HepG2 (cell line): ENCODE measurements around the gene STYXL2. TPM values are rescaled to one million over a fixed set of nuclear protein-coding genes. Genes with fewer than 3 reads are reported as not detected.

Experiments
- ATAC-seq: fragments of 200-7000 bp; cut with Tn5 transposase; 3 replicates; pipeline ENCODE4 v1.9.1; 2020; ENCODE audit warnings: mild to moderate bottlenecking, moderate library complexity
- BruUV-seq: library from RNA; stranded (reverse); fragments of 400-500 nt; replicated peaks from 2 replicates; lab custom pipeline; 2021; lab: Mats Ljungman, UMichigan
- CTCF ChIA-PET: fragments of 300-600 bp; formaldehyde crosslinking; extraction: SDS; loops from one replicate; lab custom pipeline; 2021; ENCODE audit warnings: low total read pairs, inconsistent platforms, low intra/inter-chr PET ratio; lab: Yijun Ruan, JAX
- POLR2A ChIA-PET: fragments of 350-600 bp; sonication (Branson Sonifier 250); formaldehyde crosslinking; loops from one replicate; lab custom pipeline; 2020; ENCODE audit warnings: antibody characterized with exemption, inconsistent platforms; lab: Yijun Ruan, JAX
- DNase-seq: peaks from one replicate; pipeline ENCODE4 v3.0.0-alpha.2; 2015; ENCODE audit warnings: low spot score
- FAIRE-seq: peaks from 3 replicates; lab custom pipeline; 2011; peaks lifted over from hg19 to GRCh38; lab: Jason Lieb, UNC
- H2AFZ ChIP-seq: one replicate; pipeline ENCODE4 v1.6.1; 2011; ENCODE audit warnings: low read length, inconsistent platforms
- H3K27ac ChIP-seq: fragments of 300-600 bp; 3 replicates; pipeline ENCODE4 v1.8.0; 2011; ENCODE audit warnings: mixed run types, mild to moderate bottlenecking, mixed read lengths, low read length, inconsistent platforms; ENCODE audit not compliant: insufficient read depth; ENCODE audit errors: extremely low read length
- H3K27me3 ChIP-seq, 2 experiments: fragments of 200-600 bp in 1 of 2; 2 replicates in 1 of 2; 3 replicates in 1 of 2; pipeline versions ENCODE4 v1.6.0 to v1.8.0; 2011; ENCODE audit warnings: low read length in 2 of 2, mild to moderate bottlenecking in 2 of 2, moderate library complexity in 2 of 2, inconsistent platforms in 1 of 2; ENCODE audit not compliant: insufficient read depth in 2 of 2, control insufficient read depth in 1 of 2
- H3K36me3 ChIP-seq, 2 experiments: fragments of 200-600 bp in 1 of 2; replicated peaks in 1 of 2; 2 replicates in 1 of 2; 3 replicates in 1 of 2; pipeline versions ENCODE4 v1.5.1 to v1.8.0; 2011; ENCODE audit warnings: low read length in 2 of 2, inconsistent platforms in 1 of 2; ENCODE audit not compliant: insufficient read depth in 2 of 2, control insufficient read depth in 1 of 2
- H3K4me1 ChIP-seq: 2 replicates; pipeline ENCODE4 v1.5.1; 2012; ENCODE audit warnings: low read length, inconsistent platforms; ENCODE audit not compliant: insufficient read depth
- H3K4me2 ChIP-seq: 2 replicates; pipeline ENCODE4 v1.6.0; 2011; ENCODE audit warnings: low read depth, low read length, inconsistent platforms
- H3K4me3 ChIP-seq, 3 experiments: fragments of 200-600 bp in 1 of 3; sonication (generic), shearing (Covaris generic) in 1 of 3; replicated peaks in 1 of 3; 2 replicates each; pipeline ENCODE4 v1.5.1; 2011 to 2016; ENCODE audit warnings: low read length in 3 of 3, inconsistent platforms in 2 of 3, low read depth in 2 of 3, mild to moderate bottlenecking in 2 of 3, control low read depth in 1 of 3, mixed read lengths in 1 of 3; ENCODE audit not compliant: insufficient read depth in 1 of 3
- H3K79me2 ChIP-seq: one replicate; pipeline ENCODE4 v1.6.1; 2011; ENCODE audit warnings: low read length, inconsistent platforms; ENCODE audit not compliant: insufficient read depth
- H3K9ac ChIP-seq: 2 replicates; pipeline ENCODE4 v1.6.0; 2011; ENCODE audit warnings: mild to moderate bottlenecking, low read depth, low read length, inconsistent platforms; ENCODE audit not compliant: insufficient read depth
- H3K9me3 ChIP-seq: 2 replicates; pipeline ENCODE4 v1.5.1; 2012; ENCODE audit warnings: mild to moderate bottlenecking, low read length
- H4K20me1 ChIP-seq: 2 replicates; pipeline ENCODE4 v1.6.0; 2011; ENCODE audit warnings: inconsistent platforms, mild to moderate bottlenecking, low read length, moderate library complexity; ENCODE audit not compliant: insufficient read depth
- KMT2B ChIP-seq: IDR thresholded peaks from 2 replicates; pipeline ENCODE4 v1.6.1; 2016; ENCODE audit warnings: missing genetic modification reagents, missing compliant biosample characterization
- MYNN ChIP-seq: sonication (generic); formaldehyde crosslinking; IDR thresholded peaks from 2 replicates; pipeline ENCODE4 v1.4.0; 2020; ENCODE audit warnings: mild to moderate bottlenecking, low read depth, missing genetic modification reagents
- NFE2 ChIP-seq: sonication (generic); formaldehyde crosslinking; IDR thresholded peaks from 2 replicates; pipeline ENCODE4 v1.4.0; 2020; ENCODE audit warnings: missing genetic modification reagents
- ZFP36L2 ChIP-seq: sonication (generic); formaldehyde crosslinking; IDR thresholded peaks from 2 replicates; pipeline ENCODE4 v1.4.0; 2020; ENCODE audit warnings: missing genetic modification reagents
- ZKSCAN5 ChIP-seq: sonication (generic); formaldehyde crosslinking; IDR thresholded peaks from 2 replicates; pipeline ENCODE4 v1.5.1; 2020; ENCODE audit warnings: mild to moderate bottlenecking, missing genetic modification reagents
- ZNF180 ChIP-seq: sonication (generic); formaldehyde crosslinking; IDR thresholded peaks from 2 replicates; pipeline ENCODE4 v1.4.0; 2020; ENCODE audit warnings: low read depth, missing genetic modification reagents, borderline replicate concordance
- ZNF232 ChIP-seq: sonication (generic); formaldehyde crosslinking; IDR thresholded peaks from 2 replicates; pipeline ENCODE4 v1.4.0; 2020; ENCODE audit warnings: missing genetic modification reagents, borderline replicate concordance
- ZNF589 ChIP-seq: sonication (generic); formaldehyde crosslinking; conservative IDR thresholded peaks from 2 replicates; pipeline ENCODE4 v1.8.0; 2022; ENCODE audit warnings: mild to moderate bottlenecking, moderate library complexity, missing genetic modification reagents
- WGBS: methylation state at CpG from one replicate; pipeline ENCODE4 v1.1.6; 2017; ENCODE audit warnings: low lambda C conversion rate; 5-methylcytosine and 5-hydroxymethylcytosine counted together
- in situ Hi-C: cut with HindIII; loops from 2 replicates; pipeline ENCODE4 v1.10.0; 2017; ENCODE audit warnings: low pct_unique_long_range_greater_than_20kb; ENCODE audit not compliant: extremely low pct_ligation_motif_present
- intact Hi-C: fragments of 100-400 bp; cut with micrococcal nuclease; formaldehyde crosslinking; loops from one replicate; pipeline ENCODE4 v1.10.0; 2022; ENCODE audit not compliant: unreplicated experiment
- polyA plus RNA-seq, 8 experiments: library from polyadenylated mRNA; depleted of rRNA in 3 of 8; stranded (reverse) in 7 of 8; unstranded in 1 of 8; fragments of >200 nt; fragmentation: Illumina TruSeq in 4 of 8; extraction: Trizol in 4 of 8; gene quantifications; 2 replicates each; pipeline versions ENCODE4 v1.2.1 to v1.2.3, GENCODE V29; 2011 to 2016; ENCODE audit warnings: low read depth in 4 of 8, missing spikeins in 1 of 8, mixed read lengths in 1 of 8; ENCODE audit not compliant: insufficient read depth in 1 of 8
- total RNA-seq, 5 experiments: library from RNA; depleted of rRNA; stranded (reverse); fragments of >200 nt; fragmentation: Illumina TruSeq; extraction: Trizol; gene quantifications; 2 replicates each; pipeline ENCODE4 v1.2.3, GENCODE V29; 2016; ENCODE audit warnings: low read depth in 1 of 5
- TF ChIP-seq, protein P1 (sequence below): sonication (generic); formaldehyde crosslinking; conservative IDR thresholded peaks from 2 replicates; pipeline ENCODE4 v1.4.0; 2020; ENCODE audit warnings: missing genetic modification reagents
- TF ChIP-seq, protein P2 (sequence below), 2 experiments: sonication (generic) in 1 of 2; formaldehyde crosslinking in 1 of 2; IDR thresholded peaks; 2 replicates each; pipeline versions ENCODE4 v1.4.0 to v1.6.1; 2018 to 2020; ENCODE audit warnings: missing genetic modification reagents in 2 of 2, borderline replicate concordance in 1 of 2, low read depth in 1 of 2, mild to moderate bottlenecking in 1 of 2, missing biosample characterization in 1 of 2
- TF ChIP-seq, protein P3 (sequence below): sonication (generic); formaldehyde crosslinking; IDR thresholded peaks from 2 replicates; pipeline ENCODE4 v1.8.1; 2023; ENCODE audit warnings: missing genetic modification reagents, inconsistent platforms, borderline replicate concordance
- TF ChIP-seq, protein P4 (sequence below): sonication (generic); formaldehyde crosslinking; IDR thresholded peaks from 2 replicates; pipeline ENCODE4 v1.8.0; 2022; ENCODE audit warnings: mild to moderate bottlenecking, missing genetic modification reagents, borderline replicate concordance
- TF ChIP-seq, protein P5 (sequence below): IDR thresholded peaks from 2 replicates; pipeline ENCODE4 v1.6.1; 2016; ENCODE audit warnings: control low read depth

The STYXL2 gene
- total and polyA plus RNA-seq, 2 of the 13 experiments (the other 11 are each of a cell fraction or from before 2014, with no cell fraction given), result not detected

DNA sequence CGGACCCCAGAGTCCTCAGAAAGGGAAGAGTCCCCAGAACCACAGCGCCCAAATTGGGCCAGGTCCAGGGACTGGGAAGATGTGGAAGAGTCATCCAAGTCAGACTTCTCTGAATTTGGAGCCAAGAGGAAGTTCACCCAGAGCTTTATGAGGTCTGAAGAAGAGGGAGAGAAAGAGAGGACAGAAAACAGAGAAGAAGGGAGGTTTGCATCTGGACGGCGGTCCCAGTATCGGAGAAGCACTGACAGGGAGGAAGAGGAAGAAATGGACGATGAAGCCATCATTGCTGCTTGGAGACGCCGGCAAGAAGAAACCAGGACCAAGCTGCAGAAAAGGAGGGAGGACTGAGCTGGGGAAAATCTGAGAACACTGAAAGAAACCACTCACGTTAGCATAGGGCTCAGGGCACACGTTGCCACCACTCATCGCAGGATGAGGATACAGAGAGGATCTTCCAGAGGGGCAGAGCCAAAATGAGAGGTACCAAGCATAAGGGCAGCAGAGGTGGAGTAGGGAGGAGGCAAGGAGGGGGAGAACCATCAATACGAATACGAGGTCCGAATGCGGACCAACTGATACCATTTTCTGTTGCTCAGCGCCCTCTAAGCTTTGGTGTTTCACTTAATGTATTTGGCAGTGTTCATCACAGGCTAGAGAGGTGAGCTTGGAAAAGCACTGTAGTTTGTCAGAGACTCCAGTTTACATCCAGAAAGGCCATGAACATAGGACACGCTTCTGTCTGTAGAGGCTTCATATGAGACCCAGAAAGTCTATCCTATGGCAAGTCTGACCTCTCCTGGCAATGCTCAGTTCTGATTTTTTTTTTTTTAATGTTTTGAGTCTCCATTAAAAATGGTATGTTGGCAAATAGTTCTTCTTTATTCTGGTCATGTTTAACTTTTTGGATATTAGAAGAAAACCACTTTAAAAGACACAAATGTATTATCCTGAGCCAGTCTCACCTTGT lies 34.7 kb downstream of the STYXL2 start:
- H3K4me3 ChIP-seq, result no peak overlapping the region
- POLR2A ChIA-PET, result no interaction called here
- H4K20me1 ChIP-seq, result no peaks in the 10 kb centered on the region
- no peak overlapping the region for H3K4me2 ChIP-seq
- TF ChIP-seq, protein P1, sequence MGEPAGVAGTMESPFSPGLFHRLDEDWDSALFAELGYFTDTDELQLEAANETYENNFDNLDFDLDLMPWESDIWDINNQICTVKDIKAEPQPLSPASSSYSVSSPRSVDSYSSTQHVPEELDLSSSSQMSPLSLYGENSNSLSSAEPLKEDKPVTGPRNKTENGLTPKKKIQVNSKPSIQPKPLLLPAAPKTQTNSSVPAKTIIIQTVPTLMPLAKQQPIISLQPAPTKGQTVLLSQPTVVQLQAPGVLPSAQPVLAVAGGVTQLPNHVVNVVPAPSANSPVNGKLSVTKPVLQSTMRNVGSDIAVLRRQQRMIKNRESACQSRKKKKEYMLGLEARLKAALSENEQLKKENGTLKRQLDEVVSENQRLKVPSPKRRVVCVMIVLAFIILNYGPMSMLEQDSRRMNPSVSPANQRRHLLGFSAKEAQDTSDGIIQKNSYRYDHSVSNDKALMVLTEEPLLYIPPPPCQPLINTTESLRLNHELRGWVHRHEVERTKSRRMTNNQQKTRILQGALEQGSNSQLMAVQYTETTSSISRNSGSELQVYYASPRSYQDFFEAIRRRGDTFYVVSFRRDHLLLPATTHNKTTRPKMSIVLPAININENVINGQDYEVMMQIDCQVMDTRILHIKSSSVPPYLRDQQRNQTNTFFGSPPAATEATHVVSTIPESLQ (CRISPR knock-in tag), result no peak
- no peak for TF ChIP-seq MYNN (CRISPR knock-in tag)
- TF ChIP-seq, protein P2, sequence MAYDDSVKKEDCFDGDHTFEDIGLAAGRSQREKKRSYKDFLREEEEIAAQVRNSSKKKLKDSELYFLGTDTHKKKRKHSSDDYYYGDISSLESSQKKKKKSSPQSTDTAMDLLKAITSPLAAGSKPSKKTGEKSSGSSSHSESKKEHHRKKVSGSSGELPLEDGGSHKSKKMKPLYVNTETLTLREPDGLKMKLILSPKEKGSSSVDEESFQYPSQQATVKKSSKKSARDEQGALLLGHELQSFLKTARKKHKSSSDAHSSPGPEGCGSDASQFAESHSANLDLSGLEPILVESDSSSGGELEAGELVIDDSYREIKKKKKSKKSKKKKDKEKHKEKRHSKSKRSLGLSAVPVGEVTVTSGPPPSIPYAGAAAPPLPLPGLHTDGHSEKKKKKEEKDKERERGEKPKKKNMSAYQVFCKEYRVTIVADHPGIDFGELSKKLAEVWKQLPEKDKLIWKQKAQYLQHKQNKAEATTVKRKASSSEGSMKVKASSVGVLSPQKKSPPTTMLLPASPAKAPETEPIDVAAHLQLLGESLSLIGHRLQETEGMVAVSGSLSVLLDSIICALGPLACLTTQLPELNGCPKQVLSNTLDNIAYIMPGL (CRISPR knock-in tag; IDR thresholded peaks at IDR 0.05; ENCODE audit: borderline replicate concordance in 1 of 2, low read depth in 1 of 2), result no peak
- no peak for TF ChIP-seq ZNF589
- no peak for TF ChIP-seq ZNF232 (CRISPR knock-in tag)
- TF ChIP-seq, protein P3, sequence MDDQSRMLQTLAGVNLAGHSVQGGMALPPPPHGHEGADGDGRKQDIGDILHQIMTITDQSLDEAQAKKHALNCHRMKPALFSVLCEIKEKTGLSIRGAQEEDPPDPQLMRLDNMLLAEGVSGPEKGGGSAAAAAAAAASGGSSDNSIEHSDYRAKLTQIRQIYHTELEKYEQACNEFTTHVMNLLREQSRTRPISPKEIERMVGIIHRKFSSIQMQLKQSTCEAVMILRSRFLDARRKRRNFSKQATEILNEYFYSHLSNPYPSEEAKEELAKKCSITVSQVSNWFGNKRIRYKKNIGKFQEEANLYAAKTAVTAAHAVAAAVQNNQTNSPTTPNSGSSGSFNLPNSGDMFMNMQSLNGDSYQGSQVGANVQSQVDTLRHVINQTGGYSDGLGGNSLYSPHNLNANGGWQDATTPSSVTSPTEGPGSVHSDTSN, result no peak
- no peak for TF ChIP-seq ZNF180 (CRISPR knock-in tag)
- TF ChIP-seq, protein P4, sequence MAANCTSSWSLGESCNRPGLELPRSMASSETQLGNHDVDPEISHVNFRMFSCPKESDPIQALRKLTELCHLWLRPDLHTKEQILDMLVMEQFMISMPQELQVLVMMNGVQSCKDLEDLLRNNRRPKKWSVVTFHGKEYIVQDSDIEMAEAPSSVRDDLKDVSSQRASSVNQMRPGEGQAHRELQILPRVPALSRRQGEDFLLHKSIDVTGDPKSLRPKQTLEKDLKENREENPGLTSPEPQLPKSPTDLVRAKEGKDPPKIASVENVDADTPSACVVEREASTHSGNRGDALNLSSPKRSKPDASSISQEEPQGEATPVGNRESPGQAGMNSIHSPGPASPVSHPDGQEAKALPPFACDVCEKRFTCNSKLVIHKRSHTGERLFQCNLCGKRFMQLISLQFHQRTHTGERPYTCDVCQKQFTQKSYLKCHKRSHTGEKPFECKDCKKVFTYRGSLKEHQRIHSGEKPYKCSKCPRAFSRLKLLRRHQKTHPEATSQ (CRISPR knock-in tag), result no peak
- no peak for TF ChIP-seq KMT2B (CRISPR knock-in tag)
- no peak for TF ChIP-seq ZKSCAN5 (CRISPR knock-in tag)
- no peak for TF ChIP-seq NFE2 (CRISPR knock-in tag)
- TF ChIP-seq ZFP36L2 (CRISPR knock-in tag), result no peak
- TF ChIP-seq, protein P5, sequence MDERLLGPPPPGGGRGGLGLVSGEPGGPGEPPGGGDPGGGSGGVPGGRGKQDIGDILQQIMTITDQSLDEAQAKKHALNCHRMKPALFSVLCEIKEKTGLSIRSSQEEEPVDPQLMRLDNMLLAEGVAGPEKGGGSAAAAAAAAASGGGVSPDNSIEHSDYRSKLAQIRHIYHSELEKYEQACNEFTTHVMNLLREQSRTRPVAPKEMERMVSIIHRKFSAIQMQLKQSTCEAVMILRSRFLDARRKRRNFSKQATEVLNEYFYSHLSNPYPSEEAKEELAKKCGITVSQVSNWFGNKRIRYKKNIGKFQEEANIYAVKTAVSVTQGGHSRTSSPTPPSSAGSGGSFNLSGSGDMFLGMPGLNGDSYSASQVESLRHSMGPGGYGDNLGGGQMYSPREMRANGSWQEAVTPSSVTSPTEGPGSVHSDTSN (CRISPR knock-in tag), result no peak
- CTCF ChIA-PET, result no interaction called here
- no peaks in the 10 kb centered on the region for H3K9me3 ChIP-seq
- no peaks in the 10 kb centered on the region for H3K4me1 ChIP-seq
- H3K27me3 ChIP-seq, result peaks cover 9 to 56% of the 10 kb centered on the region in 2 experiments; a peak in 4 of 5 replicates
- no peak overlapping the region for H2AFZ ChIP-seq
- no peaks in the 10 kb centered on the region for H3K36me3 ChIP-seq
- BruUV-seq, result no TSS peak
- no peak overlapping the region for H3K27ac ChIP-seq
- H3K9ac ChIP-seq, result no peak overlapping the region
- ATAC-seq (no peak), FAIRE-seq (no peak), DNase-seq (no peak)
- in situ Hi-C loops (loop anchor here (5.0 kb wide), 1 partner anchor 61 kb away; no protein-coding TSS in a partner anchor), intact Hi-C loops (no loop called here)
- no peaks in the 10 kb centered on the region for H3K79me2 ChIP-seq
- WGBS, result 16% methylated on average over 17 of the region's 17 CpGs
